COR-L47 (cell line): ENCODE results near the gene SEMA4A.
A peak's percentile ranks its signal among the peaks of the same experiment; 100 is the strongest.
"Not testable (repeated sequence)": the region's sequence is repeated elsewhere in the genome, so short reads cannot be mapped to it uniquely, and the experiment has no call there.

Experiments
- DNase-seq: peaks from one replicate; lab custom pipeline; 2025; lab: John Stamatoyannopoulos, UW

The SEMA4A gene

DNA sequence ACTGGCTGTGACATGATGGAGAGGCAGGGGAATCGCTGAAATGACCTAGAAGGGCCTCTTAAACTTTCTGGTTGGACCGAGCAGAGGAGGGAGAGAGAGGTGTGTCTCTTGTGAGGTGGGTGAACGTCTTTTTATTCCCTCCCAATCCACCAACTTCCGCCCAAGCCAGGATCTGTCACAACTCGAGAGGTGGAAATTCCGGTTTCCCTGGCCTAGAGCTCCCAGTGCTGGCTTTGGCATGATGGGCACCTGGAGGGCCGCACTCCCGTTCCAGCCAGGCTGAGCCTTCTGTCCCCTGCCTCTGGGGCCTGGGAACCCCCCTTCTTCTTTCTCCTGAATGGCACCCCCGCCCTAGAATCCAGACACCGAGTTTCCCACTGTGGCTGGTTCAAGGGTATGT, at the start of gene SEMA4A:
TSS of gene SEMA4A (plus strand) at position 224 of the 400 bp plus-strand sequence. CDS start 994 bp downstream, outside the sequence.
- no peak for DNase-seq

DNA sequence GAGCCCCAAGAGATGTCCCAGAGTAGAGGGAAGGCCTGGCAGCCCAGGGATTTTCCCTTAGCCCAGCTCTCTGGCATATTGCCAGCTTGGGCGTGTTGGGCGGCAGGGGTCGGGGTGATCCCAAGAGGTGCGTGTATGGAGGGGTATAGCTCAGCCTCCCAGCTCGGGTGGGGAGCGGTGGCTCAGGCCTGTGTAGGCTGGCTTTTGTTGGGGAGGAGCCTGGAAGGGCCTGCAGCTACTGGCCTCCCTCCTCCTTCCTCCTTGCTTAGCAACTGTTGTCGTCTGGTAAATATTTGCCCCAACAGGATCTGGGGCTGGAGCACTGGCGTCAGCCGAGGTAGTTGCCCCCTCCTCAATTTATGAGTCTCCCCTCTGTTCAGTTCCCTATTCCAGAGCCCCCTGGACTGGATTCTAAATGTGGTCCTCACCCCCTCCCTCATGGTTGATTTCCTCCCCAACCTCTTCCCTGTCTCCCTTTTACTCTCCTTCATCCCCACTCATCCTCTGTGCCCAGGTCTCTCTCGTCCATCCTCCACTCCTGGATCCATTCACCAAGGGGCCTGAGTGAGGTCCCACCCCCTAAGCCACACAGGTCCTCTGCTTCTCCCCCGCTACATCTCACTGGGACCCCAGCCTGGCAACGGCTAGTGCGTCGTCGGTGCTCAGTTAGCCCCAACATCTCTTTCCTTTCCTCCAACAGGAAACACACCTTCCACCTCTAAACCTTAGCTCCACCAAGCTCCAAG, 49.1 kb upstream of the SEMA4A start:
- peak; percentile 77 for DNase-seq

DNA sequence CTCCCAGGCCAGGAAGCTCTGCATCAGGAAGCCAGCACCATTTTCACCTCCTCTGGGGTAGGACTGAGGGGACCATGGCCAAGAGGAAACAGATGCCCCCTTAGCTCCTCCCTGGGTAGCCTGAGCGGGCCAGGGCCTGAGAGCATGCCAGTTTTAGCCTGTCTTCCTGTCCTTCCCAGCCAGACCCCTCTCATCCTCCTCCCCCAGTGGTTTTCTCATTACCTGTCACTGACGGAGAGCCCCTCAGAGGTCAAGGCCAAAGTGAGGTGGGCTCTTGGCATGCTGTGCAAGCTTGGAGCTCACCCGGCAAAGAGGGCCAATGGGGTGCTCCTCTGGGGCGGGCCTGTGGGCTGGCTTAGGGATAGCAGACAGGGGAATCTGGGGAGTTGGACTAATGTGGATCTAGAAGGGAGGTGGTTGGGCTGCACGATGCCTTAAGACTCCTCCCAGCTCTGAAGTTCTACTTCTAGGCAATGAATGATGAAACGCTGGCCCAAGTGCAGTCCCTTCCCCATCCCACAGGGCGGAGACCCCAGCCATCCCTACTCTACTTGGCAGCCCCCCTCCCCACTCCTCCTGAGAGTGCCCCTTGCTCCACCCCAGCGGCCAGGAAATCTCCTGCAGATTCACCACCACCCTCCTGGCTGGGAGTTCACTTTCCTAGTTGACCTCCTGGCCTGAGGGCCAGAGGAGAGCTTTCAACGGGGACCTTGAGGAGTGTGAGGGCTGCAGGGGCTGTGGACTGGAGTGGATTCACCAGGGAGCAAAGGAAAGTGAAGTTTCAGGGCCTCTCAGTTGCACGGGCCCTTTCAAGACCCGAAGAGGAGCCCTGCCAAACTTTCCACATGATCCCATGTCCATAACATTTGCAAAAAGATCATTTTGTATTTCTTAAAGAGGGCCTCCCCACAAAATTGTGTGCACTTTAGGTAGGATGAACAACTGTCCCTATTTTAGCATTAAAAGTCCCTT, 48.2 kb upstream of the SEMA4A start:
- no peak for DNase-seq

DNA sequence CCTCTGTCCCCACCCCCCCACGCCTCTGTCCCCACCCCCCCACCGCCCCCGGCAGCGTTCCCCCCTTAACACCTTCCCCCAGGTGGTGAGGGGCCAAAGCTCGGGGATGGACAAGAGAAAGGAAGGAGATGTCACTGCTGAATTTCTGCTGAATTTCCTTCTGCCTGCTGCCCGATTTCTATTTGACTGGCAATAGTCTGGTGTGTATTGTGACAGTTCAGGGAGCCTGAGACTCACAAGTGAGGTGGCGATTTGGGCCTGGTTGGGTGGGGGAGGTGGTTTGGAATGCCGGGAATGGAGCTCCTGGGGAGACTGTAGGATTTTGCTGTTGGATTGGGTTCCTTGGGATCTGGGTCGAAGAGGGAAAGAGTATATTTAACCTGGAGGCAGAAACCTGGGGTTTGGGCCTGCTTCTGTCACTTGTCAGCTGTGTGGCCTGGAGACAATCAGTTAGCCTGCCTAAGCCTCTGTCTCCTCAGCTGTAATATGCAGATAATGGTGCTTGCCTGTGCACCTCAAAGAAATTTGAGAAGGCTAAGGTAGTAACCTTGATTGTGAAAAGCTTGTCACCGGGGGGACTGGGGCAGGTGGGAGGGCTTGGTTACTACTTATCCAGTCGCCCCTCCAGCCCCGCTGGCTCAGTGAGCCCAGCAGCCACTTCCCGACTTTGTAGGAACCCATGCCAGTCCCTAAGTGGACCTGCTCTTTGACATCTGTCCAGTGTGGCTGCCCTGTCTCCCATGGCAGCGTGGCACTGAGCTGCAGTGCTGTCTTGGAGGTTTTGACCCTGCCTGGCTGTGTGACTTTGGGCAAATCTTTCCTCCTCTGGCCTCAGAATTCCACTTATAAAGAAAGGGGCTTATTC, 46.5 kb upstream of the SEMA4A start:
- DNase-seq, result no peak

DNA sequence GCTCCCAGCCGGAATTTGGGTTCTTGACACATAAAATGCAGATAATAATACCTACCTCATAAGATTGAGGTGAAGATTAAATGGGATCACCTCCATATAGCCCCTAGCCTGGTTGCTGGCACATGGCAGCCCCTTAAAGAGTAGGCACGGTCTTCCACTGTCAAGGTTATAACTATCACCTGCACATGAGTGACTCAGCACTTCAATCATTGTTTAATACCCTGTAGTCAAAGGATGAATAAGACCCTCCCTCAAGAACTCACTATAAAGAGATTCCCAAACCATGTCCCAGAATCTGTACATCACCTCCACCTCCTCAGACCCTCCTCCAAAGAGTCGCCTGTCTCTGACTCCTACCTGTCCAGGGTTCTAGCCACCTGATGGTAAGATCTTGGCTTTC, 45.3 kb upstream of the SEMA4A start:
- DNase-seq, result no peak

DNA sequence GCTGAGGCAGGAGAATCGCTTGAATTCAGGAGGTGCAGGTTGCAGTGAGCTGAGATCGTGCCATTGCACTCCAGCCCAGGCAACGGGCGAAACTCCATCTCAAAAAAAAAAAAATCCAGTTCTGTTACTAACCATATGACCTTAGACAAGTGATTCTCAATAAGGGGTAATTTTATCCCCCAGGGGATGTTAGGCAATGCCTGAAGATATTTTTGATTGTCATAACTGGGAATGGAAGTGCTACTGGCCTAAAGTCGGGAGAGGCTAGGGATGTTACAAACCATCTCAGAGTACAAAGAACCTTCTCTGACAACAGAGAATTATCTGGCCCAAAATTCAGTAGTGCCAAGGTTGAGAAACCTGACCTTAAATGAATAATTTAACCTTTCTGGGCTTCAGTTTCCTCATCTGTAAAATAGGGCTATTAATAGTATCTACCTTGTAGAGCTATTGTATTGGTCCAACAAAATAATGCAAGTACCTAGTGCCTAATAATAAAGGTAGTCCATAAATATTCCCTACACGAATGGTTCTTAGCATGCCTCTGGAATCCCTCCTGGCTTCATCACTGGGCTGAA, 44.6 kb upstream of the SEMA4A start:
- no peak for DNase-seq

DNA sequence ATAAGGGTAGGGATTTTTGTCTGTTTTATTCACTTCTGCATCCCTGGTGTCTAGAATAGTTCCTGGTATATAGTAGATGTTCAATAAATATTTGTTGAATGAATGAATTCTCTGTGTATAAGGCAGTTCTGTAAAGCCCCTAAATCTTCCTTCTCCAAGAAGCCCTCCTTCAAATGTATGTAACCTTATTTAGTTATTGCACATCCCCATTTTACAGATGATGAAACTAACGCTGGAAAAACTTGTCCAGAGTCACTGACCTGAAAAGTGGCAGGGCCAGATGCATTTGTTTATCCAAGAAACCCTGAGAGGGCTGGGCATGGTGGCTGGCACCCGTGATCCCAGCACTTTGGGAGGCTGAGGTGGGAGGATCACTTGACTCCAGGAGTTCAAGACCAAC, 43.1 kb upstream of the SEMA4A start:
- DNase-seq, result no peak

DNA sequence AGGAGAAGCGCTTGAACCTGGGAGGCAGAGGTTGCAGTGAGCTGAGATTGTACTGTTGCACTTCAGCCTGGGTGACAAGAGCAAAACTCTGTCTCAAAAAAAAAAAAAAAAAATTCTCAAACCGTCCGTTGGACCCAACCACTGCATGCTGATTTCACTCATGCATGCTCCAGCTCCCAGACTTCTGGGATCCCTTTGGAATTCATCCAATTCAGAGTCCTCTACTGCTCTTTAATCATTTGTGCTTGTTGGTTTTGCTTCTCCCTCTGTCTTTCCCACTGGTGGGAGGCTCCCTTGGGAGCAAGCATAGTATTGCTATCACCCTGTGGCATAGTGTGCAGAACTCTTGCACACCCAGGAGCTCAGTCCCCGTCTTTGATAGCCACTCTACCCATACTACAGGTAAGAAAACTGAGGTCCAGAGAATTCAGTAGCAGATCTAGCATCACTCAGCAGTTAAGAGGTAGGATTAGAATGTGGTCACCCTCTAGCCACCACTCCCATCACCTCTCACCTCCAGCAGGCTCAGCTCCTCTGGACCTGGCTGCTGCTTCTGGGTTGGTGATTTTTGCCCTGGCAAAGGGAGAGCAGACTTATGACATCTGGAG, 41.9 kb upstream of the SEMA4A start:
- no peak for DNase-seq

DNA sequence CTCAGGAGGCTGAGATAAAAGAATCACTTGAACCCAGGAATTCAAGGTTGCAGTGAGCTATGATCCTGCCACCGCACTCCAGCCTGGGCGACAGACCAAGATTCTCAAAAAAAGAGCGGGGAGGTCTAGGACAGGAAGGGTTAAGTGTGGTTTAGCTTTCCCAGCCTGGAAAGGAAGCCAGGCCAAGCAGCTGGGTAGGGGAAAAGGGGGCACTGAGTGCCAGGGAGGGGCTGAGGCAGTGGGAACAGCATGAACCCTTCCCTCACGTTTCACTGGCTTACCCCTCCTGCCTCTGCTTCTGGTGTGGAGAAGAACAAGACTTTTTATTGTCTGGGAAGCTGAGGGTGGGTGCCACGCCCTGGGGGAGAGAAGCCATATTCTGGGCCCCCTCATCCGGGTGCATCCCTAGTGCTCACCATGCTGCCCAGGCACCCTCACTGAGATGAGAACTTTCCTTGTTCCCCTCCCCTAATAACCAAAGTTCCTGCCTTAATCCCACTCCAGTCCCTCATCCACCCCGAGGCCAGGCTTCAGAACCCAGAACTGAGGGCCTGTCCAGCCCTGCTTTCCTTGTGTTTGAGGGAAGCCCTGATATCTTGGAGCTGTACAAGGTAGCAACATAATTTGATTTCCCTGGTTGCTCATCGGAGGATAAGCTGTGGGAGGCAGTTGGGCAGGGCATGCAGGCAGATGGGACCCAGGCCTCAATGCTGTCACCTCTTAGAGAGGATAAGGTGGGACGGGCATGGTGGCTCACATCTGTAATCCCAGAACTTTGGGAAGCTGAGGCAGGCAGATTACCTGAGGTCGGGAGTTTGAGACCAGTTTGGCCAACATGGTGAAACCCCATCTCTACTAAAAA, 40.9 kb upstream of the SEMA4A start:
- DNase-seq, result no peak

DNA sequence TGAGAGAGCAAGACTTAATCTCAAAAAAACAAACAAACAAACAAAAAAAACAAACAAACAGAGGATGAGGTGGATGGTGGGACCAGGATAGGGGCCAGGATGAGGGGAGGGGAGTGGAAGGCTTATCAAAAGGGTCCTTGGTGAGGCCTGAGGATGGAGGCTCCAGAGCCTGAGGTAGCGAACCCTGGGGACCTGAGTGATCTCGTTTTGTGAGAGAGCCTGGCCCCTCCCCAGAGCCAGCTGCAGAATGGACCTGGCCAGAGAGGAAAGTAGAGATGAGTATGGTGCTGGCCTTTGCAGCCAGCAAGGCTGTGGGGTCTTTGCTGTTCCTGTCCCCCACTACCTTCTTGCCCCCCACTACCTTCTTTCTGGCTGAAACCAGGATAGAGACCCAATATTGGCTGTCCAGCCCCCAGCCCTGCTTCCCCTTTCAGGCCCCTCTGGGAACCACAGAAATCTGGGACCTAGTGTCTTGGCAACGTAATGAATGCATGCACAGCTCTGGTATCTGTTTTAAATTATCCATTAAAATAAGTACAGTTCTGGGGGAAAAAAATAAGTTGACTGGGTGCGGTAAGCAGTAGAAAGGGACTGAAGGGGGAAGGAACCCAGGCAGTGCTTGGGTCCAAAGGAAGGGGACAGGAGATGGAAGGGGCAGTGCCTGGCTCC, 40.0 kb upstream of the SEMA4A start:
- DNase-seq, result no peak

DNA sequence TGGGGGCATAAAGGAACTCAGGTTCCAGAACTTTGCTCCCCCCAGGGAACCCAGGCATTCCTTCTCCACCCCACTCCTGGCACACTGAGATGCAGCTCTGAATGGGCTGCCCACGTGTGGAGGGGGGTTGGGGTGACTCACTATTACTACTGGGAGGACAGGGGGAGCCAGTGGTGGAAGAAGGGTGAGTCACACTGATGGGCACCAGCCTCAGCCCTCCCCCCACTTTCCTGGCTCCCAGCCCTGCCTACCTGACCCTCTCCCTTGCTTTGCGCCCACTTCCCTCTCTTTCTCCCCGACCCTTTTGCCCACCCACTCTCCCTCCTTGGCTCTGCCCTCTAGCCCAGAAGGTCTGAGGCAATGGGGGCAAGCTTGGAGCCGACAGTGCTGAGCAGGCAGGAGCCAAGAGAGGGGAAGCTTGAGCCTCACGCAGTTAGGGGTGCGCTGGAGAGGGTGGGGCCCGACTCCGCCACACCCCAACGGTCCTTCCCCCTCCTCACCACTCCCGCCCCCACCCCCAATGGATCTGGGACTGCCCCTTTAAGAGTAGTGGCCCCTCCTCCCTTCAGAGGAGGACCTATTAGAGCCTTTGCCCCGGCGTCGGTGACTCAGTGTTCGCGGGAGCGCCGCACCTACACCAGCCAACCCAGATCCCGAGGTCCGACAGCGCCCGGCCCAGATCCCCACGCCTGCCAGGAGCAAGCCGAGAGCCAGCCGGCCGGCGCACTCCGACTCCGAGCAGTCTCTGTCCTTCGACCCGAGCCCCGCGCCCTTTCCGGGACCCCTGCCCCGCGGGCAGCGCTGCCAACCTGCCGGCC, 39.1 kb upstream of the SEMA4A start, which contains the start of gene LMNA:
TSS of gene LMNA (plus strand) at position 611 of the 818 bp plus-strand sequence. CDS start 208 bp downstream, outside the sequence.
- DNase-seq, result peak; percentile 55

DNA sequence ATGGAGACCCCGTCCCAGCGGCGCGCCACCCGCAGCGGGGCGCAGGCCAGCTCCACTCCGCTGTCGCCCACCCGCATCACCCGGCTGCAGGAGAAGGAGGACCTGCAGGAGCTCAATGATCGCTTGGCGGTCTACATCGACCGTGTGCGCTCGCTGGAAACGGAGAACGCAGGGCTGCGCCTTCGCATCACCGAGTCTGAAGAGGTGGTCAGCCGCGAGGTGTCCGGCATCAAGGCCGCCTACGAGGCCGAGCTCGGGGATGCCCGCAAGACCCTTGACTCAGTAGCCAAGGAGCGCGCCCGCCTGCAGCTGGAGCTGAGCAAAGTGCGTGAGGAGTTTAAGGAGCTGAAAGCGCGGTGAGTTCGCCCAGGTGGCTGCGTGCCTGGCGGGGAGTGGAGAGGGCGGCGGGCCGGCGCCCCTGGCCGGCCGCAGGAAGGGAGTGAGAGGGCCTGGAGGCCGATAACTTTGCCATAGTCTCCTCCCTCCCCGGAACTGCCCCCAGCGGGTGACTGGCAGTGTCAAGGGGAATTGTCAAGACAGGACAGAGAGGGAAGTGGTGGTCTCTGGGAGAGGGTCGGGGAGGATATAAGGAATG, 38.4 kb upstream of the SEMA4A start:
- DNase-seq, result no peak

DNA sequence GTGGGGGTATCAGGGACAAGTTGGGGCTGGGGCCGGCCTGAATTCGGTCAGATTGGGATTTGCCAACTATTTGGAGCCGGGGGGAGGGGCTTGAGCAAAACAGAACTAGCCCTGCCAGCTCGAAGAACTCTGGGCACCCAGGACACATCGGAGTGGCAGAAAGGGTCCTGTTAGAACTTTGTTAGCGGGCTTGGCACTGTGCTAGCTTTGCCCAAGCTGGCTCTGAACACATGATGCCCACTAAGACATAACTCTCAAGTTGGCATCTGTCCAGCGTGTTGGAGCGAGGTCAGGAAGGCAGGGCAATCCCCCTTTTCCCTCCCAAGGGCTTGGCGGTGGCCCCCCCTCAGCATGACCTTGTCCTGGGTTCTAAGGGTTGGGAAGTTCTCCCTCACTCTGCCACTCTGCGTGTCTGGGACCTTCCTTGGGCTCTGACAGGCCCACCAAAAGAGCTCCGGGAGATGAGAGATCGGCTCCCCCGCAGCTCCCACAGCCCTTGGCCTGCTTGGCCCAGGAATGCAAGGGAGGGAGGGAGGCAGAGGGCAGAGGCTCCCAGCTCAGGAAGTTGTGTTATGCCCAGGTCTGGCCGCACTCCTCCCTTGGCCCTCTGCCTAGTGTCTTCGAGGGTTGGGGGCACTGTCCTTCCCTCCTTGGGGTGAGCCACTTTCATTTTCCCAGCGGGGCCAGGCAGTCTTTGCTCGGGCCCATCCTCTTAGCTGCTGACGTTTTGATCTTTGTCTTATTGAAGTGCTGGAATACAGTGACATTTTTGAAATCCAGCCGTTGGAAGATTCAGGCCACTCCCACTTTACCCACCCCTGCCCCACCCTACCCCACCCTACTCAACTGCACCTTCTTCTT, 37.6 kb upstream of the SEMA4A start:
- no peak for DNase-seq

DNA sequence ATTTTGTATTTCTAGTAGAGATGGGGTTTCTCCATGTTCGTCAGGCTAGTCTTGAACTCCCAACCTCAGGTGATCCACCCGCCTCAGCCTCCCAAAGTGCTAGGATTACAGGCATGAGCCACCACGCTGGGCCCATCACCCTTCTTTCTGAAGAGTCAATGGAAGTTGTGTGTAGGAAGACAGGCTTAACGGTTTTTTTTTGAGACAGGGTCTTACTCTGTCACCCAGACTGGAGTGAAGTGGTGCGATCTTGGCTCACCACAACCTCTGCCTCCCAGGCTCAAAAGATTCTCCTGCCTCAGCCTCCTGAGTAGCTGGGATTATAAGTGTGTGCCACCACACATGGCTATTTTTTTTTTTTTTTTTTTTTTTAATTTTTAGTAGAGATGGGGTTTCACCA, 36.7 kb upstream of the SEMA4A start:
- not testable (repeated sequence) for DNase-seq

DNA sequence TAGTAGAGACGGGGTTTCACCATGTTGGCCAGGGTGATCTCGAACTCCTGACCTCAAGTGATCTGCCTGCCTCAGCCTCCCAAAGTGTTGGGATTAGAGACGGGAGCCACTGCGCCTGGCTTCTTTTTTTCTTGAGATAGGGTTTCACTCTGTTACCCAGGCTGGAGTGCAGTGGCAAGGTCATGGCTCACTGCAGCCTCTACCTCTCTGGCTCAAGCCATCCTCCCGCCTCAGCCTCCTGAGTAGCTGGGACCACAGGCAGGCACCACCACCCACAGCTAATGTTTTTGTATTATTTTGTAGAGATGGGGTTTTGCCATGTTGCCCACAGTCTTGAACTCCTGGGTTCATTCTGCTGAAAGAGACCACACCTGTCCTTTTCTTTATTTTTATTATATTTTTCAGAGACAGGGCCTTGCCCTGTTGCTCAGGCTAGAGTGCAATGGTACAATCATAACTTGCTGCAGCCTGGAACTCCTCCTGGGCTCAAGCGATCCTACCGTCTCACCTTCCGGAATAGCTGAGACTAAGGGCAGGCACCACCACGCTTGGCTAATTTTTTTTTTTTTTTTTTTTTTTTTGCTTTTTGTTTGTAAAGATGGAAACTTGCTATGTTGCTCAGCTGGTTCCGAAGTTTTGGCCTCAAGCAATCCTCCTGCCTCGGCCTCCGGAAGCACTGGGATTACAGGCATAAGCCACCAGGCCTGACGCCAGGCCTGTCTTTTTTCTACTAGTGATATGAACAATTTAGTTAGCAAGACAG, 35.8 kb upstream of the SEMA4A start:
- DNase-seq, result no peak

DNA sequence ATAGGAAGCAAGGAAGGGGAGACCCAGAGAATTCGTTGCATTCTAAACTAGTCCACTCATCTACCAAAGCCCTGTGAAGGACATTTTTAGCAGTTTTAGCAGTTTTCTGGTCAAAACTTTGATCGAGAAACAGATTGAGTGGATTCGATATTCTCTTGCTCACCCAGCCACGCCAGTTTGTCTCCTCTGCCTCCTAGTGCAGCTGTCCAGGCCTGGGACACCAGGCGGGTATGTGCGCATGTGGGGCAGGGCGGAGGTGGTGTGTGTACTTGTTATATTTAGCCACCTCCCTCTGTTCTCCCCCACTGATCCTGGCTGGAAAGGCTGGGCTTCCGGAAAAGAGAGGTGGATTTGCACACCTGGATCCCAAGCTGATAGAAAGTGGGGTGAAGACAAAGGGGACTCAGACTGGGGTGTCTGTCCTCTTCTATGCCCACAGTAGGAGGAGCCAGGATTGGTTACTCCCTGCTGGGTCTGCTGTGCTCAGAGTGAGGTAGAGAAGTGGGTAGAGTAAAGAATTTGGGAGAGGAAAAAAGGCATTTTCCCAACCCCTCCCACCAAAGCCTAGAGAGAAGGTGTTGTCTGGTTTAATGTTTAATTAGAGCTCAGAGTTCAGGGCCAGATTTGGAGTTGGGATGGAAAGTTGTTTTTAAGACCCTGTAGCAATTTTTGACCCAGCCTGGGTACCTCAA, 35.1 kb upstream of the SEMA4A start:
- DNase-seq, result no peak
